K562 (cell line): Measurements from ENCODE around the gene CD300LD. TPM values are rescaled to one million over a fixed set of nuclear protein-coding genes. Genes with fewer than 3 reads are reported as not detected.

Experiments
- ATAC-seq: fragments of 200-7000 bp; cut with Tn5 transposase; 3 replicates; pipeline ENCODE4 v1.9.1; 2020; ENCODE audit warnings: moderate library complexity
- BruUV-seq: library from RNA; stranded (reverse); fragments of 400-500 nt; replicated peaks from 2 replicates; lab custom pipeline; 2021; lab: Mats Ljungman, UMichigan
- CTCF ChIA-PET: fragments of 300-600 bp; formaldehyde crosslinking; extraction: SDS; loops from one replicate; lab custom pipeline; 2021; ENCODE audit warnings: low intra/inter-chr PET ratio; lab: Yijun Ruan, JAX
- POLR2A ChIA-PET: fragments of 300-600, 350-650 bp; sonication (Branson Sonifier 250); formaldehyde crosslinking; extraction: SDS; loops from one replicate; lab custom pipeline; 2021; ENCODE audit warnings: antibody characterized with exemption, inconsistent platforms; lab: Yijun Ruan, JAX
- DNase-seq, 4 experiments: peaks; one replicate each; pipeline versions ENCODE4 v3.0.0 to v3.0.0-alpha.2; 2011 to 2018; ENCODE audit warnings: low spot score in 3 of 4, mixed read lengths in 3 of 4; ENCODE audit errors: extremely low read depth in 1 of 4
- FAIRE-seq: peaks from 2 replicates; lab custom pipeline; 2011; peaks lifted over from hg19 to GRCh38; lab: Jason Lieb, UNC
- H2AFZ ChIP-seq: 2 replicates; pipeline ENCODE4 v1.6.0; 2011; ENCODE audit warnings: low read depth, low read length, control low read depth, inconsistent platforms
- H3K27ac ChIP-seq: fragments of 200-600 bp; 3 replicates; pipeline ENCODE4 v1.8.0; 2011; ENCODE audit warnings: low read depth, mild to moderate bottlenecking, control low read depth, inconsistent platforms, low read length, moderate library complexity, mixed read lengths; ENCODE audit errors: extremely low read depth
- H3K27me3 ChIP-seq, 2 experiments: fragments of 300-600 bp in 1 of 2; 2 replicates in 1 of 2; 3 replicates in 1 of 2; pipeline versions ENCODE4 v1.6.0 to v1.8.0; 2011; ENCODE audit warnings: inconsistent platforms in 2 of 2, low read length in 2 of 2, mild to moderate bottlenecking in 1 of 2, mixed read lengths in 1 of 2, moderate library complexity in 1 of 2; ENCODE audit not compliant: control insufficient read depth in 2 of 2, insufficient read depth in 2 of 2
- H3K36me3 ChIP-seq: fragments of 300-600 bp; 3 replicates; pipeline ENCODE4 v1.8.0; 2011; ENCODE audit warnings: mild to moderate bottlenecking, low read length, inconsistent platforms; ENCODE audit not compliant: control insufficient read depth, insufficient read depth
- H3K4me1 ChIP-seq, 2 experiments: fragments of 200-600 bp in 1 of 2; replicated peaks in 1 of 2; 2 replicates in 1 of 2; 3 replicates in 1 of 2; pipeline versions ENCODE4 v1.5.1 to v1.8.0; 2011; ENCODE audit warnings: inconsistent platforms in 2 of 2, low read length in 2 of 2, mild to moderate bottlenecking in 1 of 2, mixed read lengths in 1 of 2, moderate library complexity in 1 of 2; ENCODE audit not compliant: control insufficient read depth in 2 of 2, insufficient read depth in 2 of 2
- H3K4me2 ChIP-seq: 2 replicates; pipeline ENCODE4 v1.6.1; 2011; ENCODE audit warnings: low read length, control low read depth, inconsistent platforms, mixed read lengths; ENCODE audit not compliant: insufficient read depth
- H3K4me3 ChIP-seq: fragments of 200-600 bp; sonication (generic), shearing (Covaris generic); 2 replicates; pipeline ENCODE4 v1.5.1; 2016; ENCODE audit warnings: control low read depth, inconsistent platforms
- H3K79me2 ChIP-seq: fragments of 200-600 bp; 3 replicates; pipeline ENCODE4 v1.8.0; 2011; ENCODE audit warnings: low read length, inconsistent platforms; ENCODE audit not compliant: control insufficient read depth, insufficient read depth
- H3K9ac ChIP-seq, 2 experiments: 2 replicates each; pipeline versions ENCODE4 v1.6.0 to v1.6.1; 2011; ENCODE audit warnings: low read depth in 2 of 2, low read length in 2 of 2, control low read depth in 1 of 2, inconsistent platforms in 1 of 2, mild to moderate bottlenecking in 1 of 2, mixed read lengths in 1 of 2; ENCODE audit not compliant: insufficient read depth in 1 of 2
- H3K9me1 ChIP-seq: one replicate; pipeline ENCODE4 v1.6.0; 2011; ENCODE audit warnings: inconsistent platforms, mild to moderate bottlenecking, low read length, moderate library complexity; ENCODE audit not compliant: control insufficient read depth, insufficient read depth
- H3K9me3 ChIP-seq: replicated peaks from 2 replicates; pipeline ENCODE4 v1.5.1; 2011; ENCODE audit warnings: low read depth, low read length, inconsistent platforms; ENCODE audit not compliant: control insufficient read depth, insufficient read depth
- H4K20me1 ChIP-seq: replicated peaks from 2 replicates; pipeline ENCODE4 v1.6.1; 2011; ENCODE audit warnings: low read length, inconsistent platforms, mixed read lengths; ENCODE audit not compliant: control insufficient read depth, insufficient read depth
- CHCHD3 ChIP-seq: fragments of 250-450 bp; sonication (Bioruptor Pico); IDR thresholded peaks from 2 replicates; pipeline ENCODE4 v2.1.2; 2022; ENCODE audit warnings: mild to moderate bottlenecking
- CSDE1 ChIP-seq, 2 experiments: fragments of 450-650 bp; IDR thresholded peaks; 2 replicates each; pipeline ENCODE4 v1.6.1; 2016; ENCODE audit warnings: mild to moderate bottlenecking in 1 of 2
- MAFF ChIP-seq: IDR thresholded peaks from 2 replicates; pipeline ENCODE4 v1.6.1; 2012; ENCODE audit warnings: low read length, improper control_type of control experiment
- PRPF4 ChIP-seq: fragments of 200-400 bp; formaldehyde crosslinking; IDR thresholded peaks from one replicate; pipeline ENCODE4 v1.6.1; 2017; ENCODE audit warnings: low read length, low read depth, mild to moderate bottlenecking; ENCODE audit not compliant: insufficient read depth, poor library complexity, severe bottlenecking
- PTRF ChIP-seq: fragments of 450-650 bp; IDR thresholded peaks from 2 replicates; pipeline ENCODE4 v1.6.1; 2016; ENCODE audit warnings: mild to moderate bottlenecking, missing genetic modification characterization, missing compliant biosample characterization
- SIN3A ChIP-seq, 2 experiments: fragments of 150-350 bp in 1 of 2; IDR thresholded peaks; 2 replicates each; pipeline ENCODE4 v1.6.1; 2011 to 2016; ENCODE audit warnings: borderline replicate concordance in 2 of 2, low read depth in 2 of 2, low read length in 2 of 2, mild to moderate bottlenecking in 2 of 2, moderate library complexity in 2 of 2; ENCODE audit not compliant: control insufficient read depth in 1 of 2
- SREBF2 ChIP-seq: sonication (generic); formaldehyde crosslinking; IDR thresholded peaks from 2 replicates; pipeline ENCODE4 v1.4.0; 2020; ENCODE audit warnings: mild to moderate bottlenecking, missing genetic modification reagents
- WGBS: fragments of 100-300 bp; shearing (Covaris generic); methylation state at CpG from one replicate; pipeline ENCODE4 v1.1.6; 2016; ENCODE audit warnings: low coverage, mixed read lengths; ENCODE audit not compliant: insufficient coverage; ENCODE audit errors: missing lambda C conversion rate; 5-methylcytosine and 5-hydroxymethylcytosine counted together
- in situ Hi-C: fragments of 300-500 bp; cut with MboI; formaldehyde crosslinking; loops from 4 replicates; pipeline ENCODE4 v1.15.0; 2018; ENCODE audit warnings: inconsistent platforms, mixed read lengths
- intact Hi-C: fragments of 100-400 bp; cut with micrococcal nuclease; formaldehyde crosslinking; loops from 2 replicates; pipeline ENCODE4 v1.14.2; 2022
- polyA plus RNA-seq, 8 experiments: library from polyadenylated mRNA; depleted of rRNA in 4 of 8; stranded (reverse) in 5 of 8; unstranded in 3 of 8; fragments of >200 nt; fragmentation: Nextera tagmentation in 2 of 8; fragmentation: Illumina TruSeq in 1 of 8; extraction: Ambion mirVana in 2 of 8; extraction: Trizol in 1 of 8; gene quantifications; 2 replicates each; pipeline versions ENCODE4 v1.2.1 to v1.2.3, GENCODE V29; 2011 to 2014; ENCODE audit warnings: inconsistent platforms in 1 of 8, missing spikeins in 1 of 8
- total RNA-seq, 7 experiments: library from RNA; depleted of rRNA in 6 of 7; stranded (reverse); fragments of >200 nt in 6 of 7; fragmentation: Illumina TruSeq in 2 of 7; extraction: Trizol in 2 of 7; gene quantifications; 2 replicates each; pipeline versions ENCODE4 v1.2.1 to v1.2.3, GENCODE V29; 2011 to 2021; ENCODE audit warnings: low replicate concordance in 1 of 7
- TF ChIP-seq, protein P1 (sequence below): fragments of 450-650 bp; IDR thresholded peaks from 2 replicates; pipeline ENCODE4 v1.6.1; 2016; ENCODE audit warnings: missing biosample characterization, missing genetic modification characterization

CD300LD gene
- total and polyA plus RNA-seq, 9 of the 15 experiments (the other 6 are each of a cell fraction or from before 2014, with no cell fraction given), result not detected

DNA sequence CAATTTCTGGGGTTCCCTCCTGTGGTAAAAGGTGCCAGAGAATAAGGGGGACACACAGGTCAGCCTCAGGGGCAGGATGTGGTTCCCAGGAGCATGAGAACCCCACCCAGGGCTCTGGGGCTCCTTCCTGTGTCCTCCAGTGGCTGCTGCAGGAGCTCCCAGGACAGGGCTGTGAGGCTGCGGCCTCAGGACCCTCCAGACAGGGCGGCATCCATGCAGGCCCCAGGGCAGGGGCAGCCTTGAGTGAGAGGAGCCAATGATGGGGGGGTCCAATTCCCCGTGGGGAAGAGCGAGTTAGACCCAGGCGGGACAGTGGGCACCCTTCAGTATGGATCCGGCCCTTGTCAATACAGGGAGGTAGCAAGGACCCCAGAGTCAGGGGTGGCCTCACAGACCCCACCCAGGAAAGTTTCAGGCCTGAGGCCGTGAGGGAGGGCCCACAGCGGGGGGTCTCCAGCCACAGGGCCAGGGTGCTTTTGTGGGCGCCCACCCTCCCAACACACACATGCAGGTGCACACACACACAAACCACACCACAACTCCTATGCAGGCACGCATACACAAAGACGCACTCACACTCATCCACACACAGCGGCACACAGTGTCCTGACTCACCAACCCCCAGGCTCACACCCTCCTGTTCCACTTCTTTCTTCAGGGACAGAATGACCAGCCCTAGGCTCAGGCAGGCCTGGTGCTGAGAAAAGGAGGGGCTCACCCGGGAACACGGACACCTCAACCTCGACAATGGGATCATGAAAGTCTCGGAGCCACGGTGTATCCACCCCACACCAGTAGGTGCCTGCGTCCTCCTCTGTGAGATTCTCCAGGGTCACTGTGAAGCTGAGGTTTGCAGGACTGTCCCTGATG is 48.0 kb downstream of the CD300LD start:
- intact Hi-C loops, result no loop called here
- TF ChIP-seq CSDE1 (IDR thresholded peaks at IDR 0.05) (no peak), MAFF (no peak), SIN3A (IDR thresholded peaks at IDR 0.05; ENCODE audit: borderline replicate concordance in 2 of 2, control insufficient read depth in 1 of 2, low read depth in 2 of 2, low read length in 2 of 2) (no peak), PTRF (tag) (no peak), PRPF4 (no peak), CHCHD3 (no peak), SREBF2 (CRISPR knock-in tag) (no peak)
- TF ChIP-seq, protein P1, sequence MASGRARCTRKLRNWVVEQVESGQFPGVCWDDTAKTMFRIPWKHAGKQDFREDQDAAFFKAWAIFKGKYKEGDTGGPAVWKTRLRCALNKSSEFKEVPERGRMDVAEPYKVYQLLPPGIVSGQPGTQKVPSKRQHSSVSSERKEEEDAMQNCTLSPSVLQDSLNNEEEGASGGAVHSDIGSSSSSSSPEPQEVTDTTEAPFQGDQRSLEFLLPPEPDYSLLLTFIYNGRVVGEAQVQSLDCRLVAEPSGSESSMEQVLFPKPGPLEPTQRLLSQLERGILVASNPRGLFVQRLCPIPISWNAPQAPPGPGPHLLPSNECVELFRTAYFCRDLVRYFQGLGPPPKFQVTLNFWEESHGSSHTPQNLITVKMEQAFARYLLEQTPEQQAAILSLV (tag), result no peak
- CTCF ChIA-PET, result no interaction called here
- H3K4me1 ChIP-seq, result no peaks in the 10 kb centered on the region; a peak in 1 of 5 replicates
- BruUV-seq, result no TSS peak
- no peak overlapping the region for H3K27ac ChIP-seq
- no peak for FAIRE-seq
- no peak overlapping the region for H3K4me3 ChIP-seq
- H3K36me3 ChIP-seq, result no peaks in the 10 kb centered on the region
- no peaks in the 10 kb centered on the region for H3K9me3 ChIP-seq
- no peaks in the 10 kb centered on the region for H3K79me2 ChIP-seq
- no peaks in the 10 kb centered on the region; the same call in none of the 2 replicates for H4K20me1 ChIP-seq
- in situ Hi-C loops, result no loop called here
- H3K27me3 ChIP-seq, result peaks cover 0 to 82% of the 10 kb centered on the region in 2 experiments; a peak in 2 of 5 replicates
- no peaks in the 10 kb centered on the region for H3K9me1 ChIP-seq
- no peak for DNase-seq
- POLR2A ChIA-PET, result no interaction called here
- no peak overlapping the region for H2AFZ ChIP-seq
- ATAC-seq, result peak; percentile 32; the same call in 2 of the 3 replicates
- WGBS, result 2% methylated on average over 18 of the region's 18 CpGs
- no peak overlapping the region for H3K9ac ChIP-seq
- H3K4me2 ChIP-seq, result no peak overlapping the region
